GM21825 (cell line): Measurements from ENCODE around the gene PRAMEF1.
"Not testable (repeated sequence)": the region's sequence is repeated elsewhere in the genome, so short reads cannot be mapped to it uniquely, and the experiment has no call there.

ENCODE experiments used
- ATAC-seq: cut with Tn5 transposase; IDR thresholded peaks from one replicate; pipeline ENCODE4 v1.9.1; 2021; ENCODE audit warnings: mild to moderate bottlenecking, moderate library complexity; ENCODE audit not compliant: unreplicated experiment

Gene PRAMEF1

GRCh38 chr1:12791097-12791496 is at the start of gene PRAMEF1:
Gene PRAMEF1 (plus strand): TSS chr1:12791397. CDS start chr1:12793228, 1,831 bp downstream.
- ATAC-seq, result not testable (repeated sequence)

- ATAC-seq, result no peak
These were observed 49.3 kb upstream of the PRAMEF1 start for GRCh38 chr1:12741946-12742345.

GRCh38 chr1:12745126-12745991 is 45.8 kb upstream of the PRAMEF1 start:
- no peak for ATAC-seq

GRCh38 chr1:12745992-12746323 is 45.2 kb upstream of the PRAMEF1 start, which contains the start of gene CFAP107:
Gene CFAP107 (plus strand): TSS chr1:12746200. CDS start chr1:12746431, 231 bp downstream.
- ATAC-seq, result no peak

GRCh38 chr1:12748778-12749355 is 42.3 kb upstream of the PRAMEF1 start:
- ATAC-seq, result no peak

- ATAC-seq, result no peak
These were observed 36.5 kb upstream of the PRAMEF1 start for GRCh38 chr1:12754738-12755137.

- no peak for ATAC-seq
These were observed 34.9 kb upstream of the PRAMEF1 start for GRCh38 chr1:12756273-12756672.

GRCh38 chr1:12756768-12757413 is 34.3 kb upstream of the PRAMEF1 start:
- ATAC-seq, result no peak

- ATAC-seq, result no peak
These were observed 33.4 kb upstream of the PRAMEF1 start for GRCh38 chr1:12757836-12758235.

GRCh38 chr1:12760256-12760795 is 30.9 kb upstream of the PRAMEF1 start:
- ATAC-seq, result no peak

GRCh38 chr1:12761781-12762180 is 29.4 kb upstream of the PRAMEF1 start:
- ATAC-seq, result no peak

- ATAC-seq, result no peak
These were observed 28.4 kb upstream of the PRAMEF1 start for GRCh38 chr1:12762766-12763165.

GRCh38 chr1:12763479-12763878 is 27.7 kb upstream of the PRAMEF1 start:
- no peak for ATAC-seq

GRCh38 chr1:12764016-12764415 is 27.2 kb upstream of the PRAMEF1 start:
- no peak for ATAC-seq

- no peak for ATAC-seq
These were observed 22.2 kb upstream of the PRAMEF1 start for GRCh38 chr1:12769031-12769430.

GRCh38 chr1:12769976-12770505 is 21.2 kb upstream of the PRAMEF1 start:
- ATAC-seq, result no peak

GRCh38 chr1:12770620-12771019 is 20.6 kb upstream of the PRAMEF1 start:
- no peak for ATAC-seq

- ATAC-seq, result no peak
These were observed 20.0 kb upstream of the PRAMEF1 start for GRCh38 chr1:12771186-12771585.

GRCh38 chr1:12772520-12772919 is 18.7 kb upstream of the PRAMEF1 start:
- ATAC-seq, result no peak

GRCh38 chr1:12773438-12773837 is 17.8 kb upstream of the PRAMEF1 start, which contains the start of gene PRAMEF12:
Gene PRAMEF12 (plus strand): TSS chr1:12773738. CDS start chr1:12774868, 1,130 bp downstream.
- ATAC-seq, result no peak

- ATAC-seq, result no peak
These were observed 16.3 kb upstream of the PRAMEF1 start for GRCh38 chr1:12774801-12775345.
